Fibroblast of lung (primary cell): Measurements from ENCODE around the gene UCHL1. TPM values are rescaled to one million over a fixed set of nuclear protein-coding genes. Genes with fewer than 3 reads are reported as not detected.
"Not testable (repeated sequence)": the region's sequence is repeated elsewhere in the genome, so short reads cannot be mapped to it uniquely, and the experiment has no call there.

Experiments used
- DNase-seq, 2 donors: peaks; one replicate each; pipeline versions ENCODE4 v3.0.0 to v3.0.0-alpha.2; 2010; ENCODE audit warnings: low read depth in 2 of 2
- H2AFZ ChIP-seq: 2 replicates; pipeline ENCODE4 v1.5.1; 2012; ENCODE audit warnings: low read length, control low read depth, inconsistent platforms
- H3K27ac ChIP-seq: 2 replicates; pipeline ENCODE4 v1.5.1; 2011; ENCODE audit warnings: low read length, control low read depth; ENCODE audit not compliant: insufficient read depth
- H3K27me3 ChIP-seq: 2 replicates; pipeline ENCODE4 v1.5.1; 2011; ENCODE audit warnings: mild to moderate bottlenecking, low read length; ENCODE audit not compliant: control insufficient read depth, insufficient read depth
- H3K36me3 ChIP-seq: 2 replicates; pipeline ENCODE4 v1.5.1; 2011; ENCODE audit warnings: low read length; ENCODE audit not compliant: control insufficient read depth, insufficient read depth
- H3K4me1 ChIP-seq: 2 replicates; pipeline ENCODE4 v1.5.1; 2011; ENCODE audit warnings: low read length; ENCODE audit not compliant: control insufficient read depth, insufficient read depth; ENCODE audit errors: extremely low read depth
- H3K4me2 ChIP-seq: 2 replicates; pipeline ENCODE4 v1.5.1; 2011; ENCODE audit warnings: low read length, control low read depth; ENCODE audit not compliant: insufficient read depth; ENCODE audit errors: extremely low read depth
- H3K4me3 ChIP-seq, 4 experiments: fragments of 200-600 bp in 1 of 4; sonication (generic) in 1 of 4; replicated peaks in 1 of 4; 2 replicates each; pipeline ENCODE4 v1.5.1; 2011 to 2016; ENCODE audit warnings: low read length in 4 of 4, low read depth in 3 of 4, mild to moderate bottlenecking in 3 of 4, control low read depth in 2 of 4, inconsistent platforms in 1 of 4, mixed read lengths in 1 of 4; ENCODE audit not compliant: insufficient read depth in 1 of 4; ENCODE audit errors: control extremely low read depth in 1 of 4
- H3K79me2 ChIP-seq: 2 replicates; pipeline ENCODE4 v1.5.1; 2012; ENCODE audit warnings: mild to moderate bottlenecking, low read length, inconsistent platforms; ENCODE audit not compliant: control insufficient read depth, insufficient read depth
- H3K9ac ChIP-seq: 2 replicates; pipeline ENCODE4 v1.5.1; 2011; ENCODE audit warnings: mild to moderate bottlenecking, low read length, control low read depth; ENCODE audit not compliant: insufficient read depth
- H3K9me3 ChIP-seq: 2 replicates; pipeline ENCODE4 v1.5.1; 2012; ENCODE audit warnings: low read depth, low read length; ENCODE audit not compliant: control insufficient read depth, insufficient read depth
- H4K20me1 ChIP-seq: 2 replicates; pipeline ENCODE4 v1.5.1; 2011; ENCODE audit warnings: low read length; ENCODE audit not compliant: control insufficient read depth, insufficient read depth; ENCODE audit errors: extremely low read depth
- EZH2 ChIP-seq: IDR thresholded peaks from 2 replicates; pipeline ENCODE4 v1.5.1; 2012; ENCODE audit warnings: low read length, control low read depth, mild to moderate bottlenecking; ENCODE audit errors: missing control alignments
- polyA plus RNA-seq, 2 donors: library from polyadenylated mRNA; depleted of rRNA in 1 of 2; stranded (reverse) in 1 of 2; unstranded in 1 of 2; fragments of >200 nt; gene quantifications; 2 replicates each; pipeline ENCODE4 v1.2.1, GENCODE V29; 2011 to 2012; ENCODE audit warnings: missing spikeins in 1 of 2
- total RNA-seq: library from RNA; depleted of rRNA; stranded (reverse); fragments of >200 nt; gene quantifications from 2 replicates; pipeline ENCODE4 v1.2.1, GENCODE V29; 2014
- TF ChIP-seq, protein P1 (sequence below), 2 donors: IDR thresholded peaks in 1 of 2; conservative IDR thresholded peaks in 1 of 2; 1 replicate in 1 of 2; 2 replicates in 1 of 2; pipeline ENCODE4 v1.5.1; 2011 to 2012; ENCODE audit warnings: low read length in 2 of 2, control low read depth in 1 of 2, inconsistent platforms in 1 of 2, low read depth in 1 of 2, mild to moderate bottlenecking in 1 of 2

UCHL1 gene
- total and polyA plus RNA-seq, 2 donors (not counting 1 experiment from before 2014, with no cell fraction given) = 397 to 491 TPM

GRCh38 chr4:41269682-41270081, 13.0 kb downstream of the UCHL1 start:
- Histone ChIP-seq H3K4me3 (no peak overlapping the region), H3K27me3 (no peaks in the 10 kb centered on the region), H3K4me2 (no peak overlapping the region), H2AFZ (no peak overlapping the region), H3K27ac (no peak overlapping the region), H3K4me1 (no peaks in the 10 kb centered on the region), H3K79me2 (no peaks in the 10 kb centered on the region), H3K9me3 (no peaks in the 10 kb centered on the region), H3K9ac (no peak overlapping the region), H3K36me3 (no peaks in the 10 kb centered on the region), H4K20me1 (no peaks in the 10 kb centered on the region)
- TF ChIP-seq EZH2 = no peak
- TF ChIP-seq, protein P1, sequence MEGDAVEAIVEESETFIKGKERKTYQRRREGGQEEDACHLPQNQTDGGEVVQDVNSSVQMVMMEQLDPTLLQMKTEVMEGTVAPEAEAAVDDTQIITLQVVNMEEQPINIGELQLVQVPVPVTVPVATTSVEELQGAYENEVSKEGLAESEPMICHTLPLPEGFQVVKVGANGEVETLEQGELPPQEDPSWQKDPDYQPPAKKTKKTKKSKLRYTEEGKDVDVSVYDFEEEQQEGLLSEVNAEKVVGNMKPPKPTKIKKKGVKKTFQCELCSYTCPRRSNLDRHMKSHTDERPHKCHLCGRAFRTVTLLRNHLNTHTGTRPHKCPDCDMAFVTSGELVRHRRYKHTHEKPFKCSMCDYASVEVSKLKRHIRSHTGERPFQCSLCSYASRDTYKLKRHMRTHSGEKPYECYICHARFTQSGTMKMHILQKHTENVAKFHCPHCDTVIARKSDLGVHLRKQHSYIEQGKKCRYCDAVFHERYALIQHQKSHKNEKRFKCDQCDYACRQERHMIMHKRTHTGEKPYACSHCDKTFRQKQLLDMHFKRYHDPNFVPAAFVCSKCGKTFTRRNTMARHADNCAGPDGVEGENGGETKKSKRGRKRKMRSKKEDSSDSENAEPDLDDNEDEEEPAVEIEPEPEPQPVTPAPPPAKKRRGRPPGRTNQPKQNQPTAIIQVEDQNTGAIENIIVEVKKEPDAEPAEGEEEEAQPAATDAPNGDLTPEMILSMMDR (conservative IDR thresholded peaks at IDR 0.05 in 1 of 2, IDR thresholded peaks at IDR 0.05 in 1 of 2; ENCODE audit: low read depth in 1 of 2, low read length in 2 of 2) = no peak
- DNase-seq = no peak

GRCh38 chr4:41275931-41276330, 19.2 kb downstream of the UCHL1 start:
- not testable (repeated sequence) for H3K36me3 ChIP-seq, H3K9me3 ChIP-seq, H3K9ac ChIP-seq, H2AFZ ChIP-seq, H3K79me2 ChIP-seq, H3K27me3 ChIP-seq, H3K4me1 ChIP-seq, H3K4me3 ChIP-seq, H3K27ac ChIP-seq, H4K20me1 ChIP-seq, H3K4me2 ChIP-seq, DNase-seq

GRCh38 chr4:41280010-41280409, 23.3 kb downstream of the UCHL1 start:
- Histone ChIP-seq H3K36me3 (no peaks in the 10 kb centered on the region), H4K20me1 (no peaks in the 10 kb centered on the region), H3K27ac (no peak overlapping the region), H3K27me3 (no peaks in the 10 kb centered on the region), H3K4me2 (no peak overlapping the region), H3K9ac (no peak overlapping the region), H3K79me2 (no peaks in the 10 kb centered on the region), H3K4me3 (no peak overlapping the region), H3K9me3 (no peaks in the 10 kb centered on the region), H2AFZ (no peak overlapping the region), H3K4me1 (no peaks in the 10 kb centered on the region)
- TF ChIP-seq, protein P1 (conservative IDR thresholded peaks at IDR 0.05 in 1 of 2, IDR thresholded peaks at IDR 0.05 in 1 of 2; ENCODE audit: low read depth in 1 of 2, low read length in 2 of 2) = no peak
- no peak for TF ChIP-seq EZH2
- DNase-seq = peak; percentile 20 to 36
